Fibroblast of pulmonary artery (primary cell): ENCODE results near the gene SPDYE6.
"Not testable (repeated sequence)": the region's sequence is repeated elsewhere in the genome, so short reads cannot be mapped to it uniquely, and the experiment has no call there.

Experiments used
- DNase-seq: peaks from one replicate; pipeline ENCODE4 v3.0.0-alpha.2; 2010; ENCODE audit warnings: low read depth
- H3K4me3 ChIP-seq: replicated peaks from 2 replicates; pipeline ENCODE4 v1.5.1; 2011; ENCODE audit warnings: low read depth, mild to moderate bottlenecking, control low read depth, low read length, moderate library complexity
- CTCF ChIP-seq: IDR thresholded peaks from 2 replicates; pipeline ENCODE4 v1.5.1; 2011; ENCODE audit warnings: mild to moderate bottlenecking, control low read depth, low read length, inconsistent platforms; ENCODE audit errors: missing control alignments

Gene SPDYE6, protein sequence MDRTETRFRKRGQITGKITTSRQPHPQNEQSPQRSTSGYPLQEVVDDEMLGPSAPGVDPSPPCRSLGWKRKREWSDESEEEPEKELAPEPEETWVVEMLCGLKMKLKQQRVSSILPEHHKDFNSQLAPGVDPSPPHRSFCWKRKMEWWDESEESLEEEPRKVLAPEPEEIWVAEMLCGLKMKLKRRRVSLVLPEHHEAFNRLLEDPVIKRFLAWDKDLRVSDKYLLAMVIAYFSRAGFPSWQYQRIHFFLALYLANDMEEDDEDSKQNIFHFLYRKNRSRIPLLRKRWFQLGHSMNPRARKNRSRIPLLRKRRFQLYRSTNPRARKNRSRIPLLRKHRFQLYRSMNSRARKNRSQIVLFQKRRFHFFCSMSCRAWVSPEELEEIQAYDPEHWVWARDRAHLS

DNA sequence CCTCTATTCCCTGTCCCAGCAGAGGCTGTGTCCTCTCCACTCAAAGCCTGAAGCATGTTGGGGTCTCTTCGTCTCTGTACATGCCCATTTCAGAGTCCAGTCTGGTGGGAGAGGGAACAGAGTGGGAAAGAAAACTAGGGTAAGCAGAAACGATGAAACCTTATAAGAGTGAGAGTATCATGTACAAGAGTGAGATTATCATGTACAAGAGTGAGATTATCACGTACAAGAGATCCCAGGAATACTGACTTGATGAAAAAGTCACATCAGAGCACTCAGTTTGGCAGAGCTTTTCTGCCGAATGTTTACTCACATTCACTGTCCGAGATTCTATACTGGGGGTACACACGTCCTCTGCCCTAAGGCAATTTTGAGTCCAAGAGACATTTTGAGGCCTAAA lies at the start of gene SPDYE6:
TSS of gene SPDYE6 (minus strand) at position 101 of the 400 bp plus-strand sequence. CDS start 421 bp downstream, outside the sequence.
- H3K4me3 ChIP-seq, DNase-seq: not testable (repeated sequence)

DNA sequence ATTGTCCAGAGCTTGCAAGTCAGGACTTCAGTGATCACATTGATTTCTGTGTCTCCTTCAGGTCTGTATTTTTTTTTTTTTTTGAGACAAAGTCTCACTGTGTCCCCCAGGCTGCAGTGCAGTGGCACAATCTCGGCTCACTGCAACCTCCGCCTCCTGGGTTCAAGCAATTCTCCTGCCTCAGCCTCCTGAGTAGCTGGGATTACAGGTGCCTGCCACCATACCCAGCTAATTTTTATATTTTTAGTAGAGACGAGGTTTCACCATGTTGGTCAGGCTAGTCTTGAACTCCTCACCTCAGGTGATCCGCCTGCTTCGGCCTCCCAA lies 48.6 kb upstream of the SPDYE6 start:
- not testable (repeated sequence) for DNase-seq, H3K4me3 ChIP-seq

DNA sequence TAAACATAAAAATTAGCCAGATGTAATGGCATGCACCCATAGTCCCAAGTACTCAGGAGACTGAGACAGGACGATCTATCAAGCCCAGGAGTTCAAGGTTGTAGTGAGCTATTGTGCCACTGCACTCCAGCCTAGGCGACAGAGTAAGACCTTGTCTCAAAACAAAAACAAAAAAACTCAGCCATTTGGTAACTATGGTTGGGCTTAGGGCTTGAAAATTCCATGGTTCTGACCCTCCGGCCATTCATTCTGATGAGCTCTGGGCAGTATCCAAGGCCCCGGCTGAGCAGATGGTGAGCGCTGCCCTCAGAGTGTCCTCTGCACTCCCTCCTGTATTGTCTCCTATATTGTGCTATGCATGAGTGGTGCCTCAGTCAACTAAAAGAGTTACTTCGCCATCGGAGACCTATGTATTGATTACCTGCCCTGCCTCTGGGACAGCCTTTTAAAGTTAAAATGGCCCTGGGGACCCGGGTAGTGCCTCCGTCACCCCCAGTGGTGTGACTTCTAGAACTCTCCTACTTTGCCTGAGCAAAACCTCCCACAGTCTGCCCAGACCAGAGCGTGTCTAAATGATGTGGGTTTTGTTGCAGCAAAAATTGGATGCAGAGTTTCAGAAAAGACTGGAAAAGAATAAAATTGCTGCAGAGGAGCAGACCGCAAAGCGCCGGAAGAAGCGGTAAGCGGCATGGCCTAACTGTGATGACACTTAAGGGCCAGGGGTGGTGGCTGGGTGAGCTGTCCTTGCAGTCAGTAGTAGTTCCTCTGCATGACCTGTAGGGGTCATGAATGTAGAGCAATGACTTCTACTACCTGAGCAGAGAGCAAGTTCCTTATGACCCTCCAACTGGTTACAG lies 48.0 kb upstream of the SPDYE6 start:
- H3K4me3 ChIP-seq: no peak overlapping the region
- peak; percentile 69 for TF ChIP-seq CTCF
- peak; percentile 69 for DNase-seq

- TF ChIP-seq CTCF: no peak
- no peak overlapping the region for H3K4me3 ChIP-seq
- DNase-seq: no peak
These were observed 47.3 kb upstream of the SPDYE6 start for GRCh38 chr7:102403563-102403962.

DNA sequence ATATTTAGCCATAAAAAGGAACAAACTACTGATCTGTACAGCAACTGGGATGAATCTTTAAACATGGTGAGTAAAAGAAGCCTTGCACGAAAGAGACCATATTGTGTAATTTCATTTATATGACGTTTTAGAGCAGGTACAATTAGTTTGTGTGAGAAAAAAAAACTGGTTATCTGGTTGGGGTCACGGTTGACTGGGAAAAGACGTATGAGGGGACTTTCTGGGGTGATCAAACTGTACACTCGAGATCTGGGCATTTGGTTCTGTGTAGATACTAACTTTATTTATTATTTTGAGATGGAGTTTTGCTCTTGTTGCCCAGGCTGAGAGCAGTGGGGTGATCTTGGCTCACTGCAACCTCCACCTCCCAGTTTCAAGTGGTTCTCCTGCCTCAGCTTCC lies 44.1 kb upstream of the SPDYE6 start:
- no peak for DNase-seq
- no peak overlapping the region for H3K4me3 ChIP-seq
- TF ChIP-seq CTCF: no peak

- DNase-seq: no peak
- no peak for TF ChIP-seq CTCF
These were observed 42.3 kb upstream of the SPDYE6 start for GRCh38 chr7:102398543-102398942.

DNA sequence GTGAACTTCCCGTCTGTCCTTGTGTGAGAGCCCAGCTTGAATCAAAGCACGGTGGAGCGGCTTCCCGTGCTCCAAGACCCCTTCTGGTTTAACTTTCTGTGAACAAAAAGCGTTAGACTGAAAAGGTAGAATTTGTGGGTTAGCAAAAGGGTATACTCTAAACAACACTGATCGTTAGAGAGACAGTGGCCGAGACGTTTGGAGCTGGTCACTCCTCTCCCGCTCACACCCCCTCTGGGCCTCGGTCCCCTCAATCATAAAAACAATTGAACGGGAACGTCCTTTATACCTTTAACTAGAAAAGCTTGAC lies 40.4 kb upstream of the SPDYE6 start:
- peak overlapping the region; percentile 98 for H3K4me3 ChIP-seq
- DNase-seq: no peak
- no peak for TF ChIP-seq CTCF

More at GRCh38 chr7:102398543-102398942, 42.3 kb upstream of the SPDYE6 start:
- H3K4me3 ChIP-seq: no peak overlapping the region
